ENCODE measurements around the gene AKR1C3. TPM values are rescaled to one million over a fixed set of nuclear protein-coding genes. Genes with fewer than 3 reads are reported as not detected.

Gene AKR1C3
- total RNA-seq, result 6.0 TPM

GRCh38 chr10:5094265-5095205 lies at the start of gene AKR1C3:
TSS of gene AKR1C3 (plus strand) at chr10:5094414. CDS start at chr10:5094445, 31 bp downstream.

Other genes with a start within 250 kb of the AKR1C3 start
- gene AKR1C1, start 131.0 kb upstream of the AKR1C3 start, total RNA-seq, result 10.5 TPM
- gene AKR1C2, start 90.6 kb upstream of the AKR1C3 start, total RNA-seq, result 10.4 TPM
- 0.27 TPM for gene AKR1C8, start 90.7 kb downstream of the AKR1C3 start, total RNA-seq
- not detected for gene AKR1C4, start 102.4 kb downstream of the AKR1C3 start, total RNA-seq